ENCODE results near the gene CACNB2. TPM values are rescaled to one million over a fixed set of nuclear protein-coding genes. Genes with fewer than 3 reads are reported as not detected.

CACNB2 gene
- polyA plus RNA-seq, 2 of the 4 experiments (the other 2 are of a cell fraction): not detected

- WGBS (ENCODE audit: missing lambda C conversion rate): 40% methylated on average over 3 of the region's 3 CpGs
- DNase-seq (ENCODE audit: low read depth in 1 of 2, low spot score in 1 of 2) (no peak), ATAC-seq (no peak), FAIRE-seq (no peak)
- CTCF ChIA-PET: no interaction called here
- Histone ChIP-seq H3K4me1 (no peaks in the 10 kb centered on the region), H3K4me2 (no peak overlapping the region), H3K9me3 (no peaks in the 10 kb centered on the region), H3K27ac (no peak overlapping the region), H3K4me3 (no peak overlapping the region)
- POLR2A ChIA-PET: no interaction called here
- TF ChIP-seq NPAS2 (CRISPR knock-in tag; IDR thresholded peaks at IDR 0.05; ENCODE audit: borderline replicate concordance) (no peak), SMC3 (IDR thresholded peaks at IDR 0.05) (no peak), POLR2A (IDR thresholded peaks at IDR 0.05; ENCODE audit: low read length) (no peak), NR3C1 (IDR thresholded peaks at IDR 0.05) (no peak), RFX5 (IDR thresholded peaks at IDR 0.05) (no peak), HOXA7 (CRISPR knock-in tag; IDR thresholded peaks at IDR 0.05) (no peak), EHMT2 (IDR thresholded peaks at IDR 0.05; ENCODE audit: low read depth) (no peak), TP53 (CRISPR knock-in tag; IDR thresholded peaks at IDR 0.05) (no peak), BCL3 (IDR thresholded peaks at IDR 0.05) (no peak), NFE2L2 (conservative IDR thresholded peaks at IDR 0.05; ENCODE audit: low read length) (no peak), RAD21 (conservative IDR thresholded peaks at IDR 0.05 in 1 of 2, IDR thresholded peaks at IDR 0.05 in 1 of 2) (no peak), POLR2AphosphoS2 (conservative IDR thresholded peaks at IDR 0.05; ENCODE audit: low read length) (no peak), PHF8 (IDR thresholded peaks at IDR 0.05; ENCODE audit: borderline replicate concordance, low read depth) (no peak), MAX (IDR thresholded peaks at IDR 0.05) (no peak), ZNF302 (CRISPR knock-in tag; IDR thresholded peaks at IDR 0.05) (no peak), USF2 (IDR thresholded peaks at IDR 0.05) (no peak), JUNB (IDR thresholded peaks at IDR 0.05) (no peak)
Observed at GRCh38 chr10:18399158-18399557, 258.9 kb downstream of the CACNB2 start.

GRCh38 chr10:18400201-18400905, 260.1 kb downstream of the CACNB2 start:
- Histone ChIP-seq H3K4me3 (peak overlapping the region; percentile 31), H3K9me3 (no peaks in the 10 kb centered on the region), H3K4me1 (no peaks in the 10 kb centered on the region), H3K27ac (no peak overlapping the region), H3K4me2 (peak overlapping the region; percentile 83)
- ChIA-PET CTCF (no interaction called here), POLR2A (no interaction called here)
- peak; percentile 90; the same call in 1 of the 2 replicates for TF ChIP-seq RNF2 (IDR thresholded peaks at IDR 0.05; ENCODE audit: borderline replicate concordance, low read depth)
- peak; percentile 78 for TF ChIP-seq GATA3 (IDR thresholded peaks at IDR 0.05; ENCODE audit: borderline replicate concordance)
- no peak for TF ChIP-seq ZC3H11A (IDR thresholded peaks at IDR 0.05)
- peak in 1 of 2 experiments; percentile 29 for DNase-seq (ENCODE audit: low read depth in 1 of 2, low spot score in 1 of 2)
- no peak for FAIRE-seq
- WGBS (ENCODE audit: missing lambda C conversion rate): 3% methylated on average over 17 of the region's 17 CpGs
- ATAC-seq: peak; percentile 59 to 71; a peak in 5 of 6 replicates

GRCh38 chr10:18400906-18401245, 260.7 kb downstream of the CACNB2 start:
- FAIRE-seq (no peak), ATAC-seq (peak; percentile 70 to 73; a peak in 5 of 6 replicates), DNase-seq (ENCODE audit: low read depth in 1 of 2, low spot score in 1 of 2) (no peak)
- H3K4me2 ChIP-seq: peak overlapping the region; percentile 83
- WGBS (ENCODE audit: missing lambda C conversion rate): 14% methylated on average over 11 of the region's 11 CpGs
- CTCF ChIA-PET: no interaction called here
- H3K4me3 ChIP-seq: peak overlapping the region; percentile 31
- no peak overlapping the region for H3K27ac ChIP-seq
- no peaks in the 10 kb centered on the region for H3K4me1 ChIP-seq
- peak; percentile 93 for TF ChIP-seq CBX8 (IDR thresholded peaks at IDR 0.05)
- TF ChIP-seq POLR2AphosphoS2 (conservative IDR thresholded peaks at IDR 0.05; ENCODE audit: low read length): no peak
- POLR2A ChIA-PET: no interaction called here
- no peaks in the 10 kb centered on the region for H3K9me3 ChIP-seq

All from A549 (cell line).